Heart left ventricle (tissue), 16 donors: ENCODE data around the gene DAGLA. TPM values are rescaled to one million over a fixed set of nuclear protein-coding genes. Genes with fewer than 3 reads are reported as not detected.

Experiments
- ATAC-seq, 4 donors: fragments of 200-7000 bp; cut with Tn5 transposase; one replicate each; pipeline ENCODE4 v1.9.1; 2020 to 2022; ENCODE audit warnings: moderate library complexity in 4 of 4, mild to moderate bottlenecking in 3 of 4, moderate number of reproducible peaks in 1 of 4
- DNase-seq, 5 donors: peaks; one replicate each; pipeline ENCODE4 v3.0.0-alpha.2; 2020
- H3K27ac ChIP-seq, 12 donors: fragments of 200-600 bp; sonication (generic) in 4 of 12; one replicate each; pipeline versions ENCODE4 v1.5.0 to v1.8.0; 2016 to 2022; ENCODE audit warnings: mild to moderate bottlenecking in 2 of 12
- H3K27me3 ChIP-seq, 9 donors: fragments of 200-600 bp; sonication (generic) in 2 of 9; one replicate each; pipeline versions ENCODE4 v1.5.1 to v1.8.0; 2016 to 2022; ENCODE audit warnings: mild to moderate bottlenecking in 3 of 9
- H3K36me3 ChIP-seq, 9 donors: fragments of 200-600 bp; sonication (generic) in 2 of 9; one replicate each; pipeline versions ENCODE4 v1.5.0 to v1.8.0; 2018 to 2022; ENCODE audit warnings: mild to moderate bottlenecking in 2 of 9
- H3K4me1 ChIP-seq, 12 donors: fragments of 200-600 bp; sonication (generic) in 4 of 12; one replicate each; pipeline versions ENCODE4 v1.5.0 to v1.8.0; 2016 to 2022; ENCODE audit warnings: mild to moderate bottlenecking in 3 of 12
- H3K4me3 ChIP-seq, 12 donors: fragments of 200-600 bp; sonication (generic) in 4 of 12; one replicate each; pipeline versions ENCODE4 v1.5.0 to v1.8.0; 2017 to 2022; ENCODE audit warnings: mild to moderate bottlenecking in 9 of 12, moderate library complexity in 4 of 12
- H3K9me3 ChIP-seq, 12 donors: fragments of 200-600 bp; sonication (generic) in 4 of 12; one replicate each; pipeline versions ENCODE4 v1.5.0 to v1.8.0; 2016 to 2022; ENCODE audit warnings: mild to moderate bottlenecking in 1 of 12
- POLR2A ChIP-seq, 2 donors: fragments of 450-650 bp; IDR thresholded peaks; one replicate each; pipeline ENCODE4 v1.6.1; 2017; ENCODE audit warnings: antibody characterized with exemption in 2 of 2, mild to moderate bottlenecking in 2 of 2, moderate library complexity in 2 of 2
- WGBS, 4 donors: extraction: QIAGEN DNeasy Blood & Tissue Kit in 2 of 4; methylation state at CpG; one replicate each; pipeline versions ENCODE4 v1.1.5 to v1.1.7; 2013 to 2018; 5-methylcytosine and 5-hydroxymethylcytosine counted together
- intact Hi-C, 10 donors: fragments of 100-400 bp; cut with DNase I; formaldehyde crosslinking; loops; one replicate each; pipeline versions ENCODE4 v1.11.1 to v1.14.2; 2022
- polyA plus RNA-seq, 2 donors: library from polyadenylated mRNA; stranded (reverse); fragments of 200-250 nt; gene quantifications; one replicate each; pipeline ENCODE4 v1.2.3, GENCODE V29; 2013
- total RNA-seq, 9 donors: library from RNA; depleted of rRNA in 2 of 9; stranded (reverse); fragments of >200 nt in 2 of 9; fragmentation: NEBNext Ultra II Directional in 3 of 9; extraction: Animal tissue kit (Norgen Biotek cat#: 25700) in 3 of 9; gene quantifications; one replicate each; pipeline versions ENCODE4 v1.1.0 to v1.2.4, GENCODE V29; 2016 to 2023
- TF ChIP-seq, protein P1 (sequence below), 12 donors: fragments of 200-600 bp; sonication (generic) in 4 of 12; IDR thresholded peaks; one replicate each; pipeline versions ENCODE4 v1.5.0 to v1.8.0; 2018 to 2022; ENCODE audit warnings: antibody characterized with exemption in 12 of 12, mild to moderate bottlenecking in 5 of 12
- donor health status: ischemic (EF 13 %, LVEDD 7.1; RV severe dilation, severe dysfunction).
- donor health status: healthy with polysubstance abuse.
- donor health status: DM: no; HTN: yes; CAD: no.
- donor health status: DM: no; HTN: no; CAD: no.
- donor health status: ischemic (EF 25% LVEDD 6.9; RV normal size, moderate dysfunction).
- donor health status: ischemic (EF 25% LVEDD 5.7; RV mildly dilated, moderate dysfunction).
- donor health status: healthy.
- donor health status: DM: yes; HTN: yes; CAD: no.
- donor health status: ischemic (EF 35%, LVEDD 5.7; RV mildly dilated, moderate dysfunction).
- donor health status: nonischemic (EF 11% LVEDD 7.7; RV severe dilation, severe dysfunction).
- donor health status: DM: yes; HTN: yes; CAD: no.
- donor health status: PGD.
- donor health status: ischemic (EF 29% LVEDD 5.4; RV normal size, mild dysfunction).
- donor health status: nonischemic (EF 23%, LVEDD 6.1; RV moderate dilation, normal function).

DAGLA gene
- total and polyA plus RNA-seq, 11 donors: 2.2 to 5.6 (median 3.3) TPM

DNA sequence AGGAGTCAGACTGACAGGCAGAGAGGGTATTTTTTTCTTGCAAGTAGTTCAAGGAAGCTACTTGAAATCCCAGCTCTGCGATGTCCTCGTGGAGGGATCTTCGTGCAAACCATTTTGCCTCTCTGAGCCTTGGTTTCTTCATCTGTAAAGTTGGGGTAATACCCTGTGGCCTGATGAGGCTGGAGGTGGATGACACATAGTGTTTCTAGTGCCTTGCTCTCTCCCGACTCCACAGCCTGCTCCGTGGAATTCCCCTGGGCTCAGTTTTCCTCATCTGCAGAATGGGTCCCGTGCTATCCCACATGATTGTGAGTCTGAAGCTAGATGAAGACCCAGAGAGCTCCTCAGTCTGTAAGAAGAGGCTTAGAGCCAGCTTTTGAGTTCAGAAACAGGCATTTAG lies 32.7 kb downstream of the DAGLA start:
- TF ChIP-seq, protein P1, sequence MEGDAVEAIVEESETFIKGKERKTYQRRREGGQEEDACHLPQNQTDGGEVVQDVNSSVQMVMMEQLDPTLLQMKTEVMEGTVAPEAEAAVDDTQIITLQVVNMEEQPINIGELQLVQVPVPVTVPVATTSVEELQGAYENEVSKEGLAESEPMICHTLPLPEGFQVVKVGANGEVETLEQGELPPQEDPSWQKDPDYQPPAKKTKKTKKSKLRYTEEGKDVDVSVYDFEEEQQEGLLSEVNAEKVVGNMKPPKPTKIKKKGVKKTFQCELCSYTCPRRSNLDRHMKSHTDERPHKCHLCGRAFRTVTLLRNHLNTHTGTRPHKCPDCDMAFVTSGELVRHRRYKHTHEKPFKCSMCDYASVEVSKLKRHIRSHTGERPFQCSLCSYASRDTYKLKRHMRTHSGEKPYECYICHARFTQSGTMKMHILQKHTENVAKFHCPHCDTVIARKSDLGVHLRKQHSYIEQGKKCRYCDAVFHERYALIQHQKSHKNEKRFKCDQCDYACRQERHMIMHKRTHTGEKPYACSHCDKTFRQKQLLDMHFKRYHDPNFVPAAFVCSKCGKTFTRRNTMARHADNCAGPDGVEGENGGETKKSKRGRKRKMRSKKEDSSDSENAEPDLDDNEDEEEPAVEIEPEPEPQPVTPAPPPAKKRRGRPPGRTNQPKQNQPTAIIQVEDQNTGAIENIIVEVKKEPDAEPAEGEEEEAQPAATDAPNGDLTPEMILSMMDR (IDR thresholded peaks at IDR 0.05): no peak
- TF ChIP-seq POLR2A (IDR thresholded peaks at IDR 0.05): no peak
- H3K27me3 ChIP-seq: no peaks in the 10 kb centered on the region
- no peak for ATAC-seq
- H3K4me3 ChIP-seq: no peak overlapping the region
- DNase-seq: no peak
- intact Hi-C loops: no loop called here
- no peaks in the 10 kb centered on the region for H3K36me3 ChIP-seq
- WGBS, 4 donors: 88 to 95% (median 94%) methylated on average over 6 of the region's 6 CpGs
- peaks cover 0 to 34% (median 3%) of the 10 kb centered on the region in 12 donors for H3K4me1 ChIP-seq
- H3K27ac ChIP-seq: no peak overlapping the region
- no peaks in the 10 kb centered on the region for H3K9me3 ChIP-seq

DNA sequence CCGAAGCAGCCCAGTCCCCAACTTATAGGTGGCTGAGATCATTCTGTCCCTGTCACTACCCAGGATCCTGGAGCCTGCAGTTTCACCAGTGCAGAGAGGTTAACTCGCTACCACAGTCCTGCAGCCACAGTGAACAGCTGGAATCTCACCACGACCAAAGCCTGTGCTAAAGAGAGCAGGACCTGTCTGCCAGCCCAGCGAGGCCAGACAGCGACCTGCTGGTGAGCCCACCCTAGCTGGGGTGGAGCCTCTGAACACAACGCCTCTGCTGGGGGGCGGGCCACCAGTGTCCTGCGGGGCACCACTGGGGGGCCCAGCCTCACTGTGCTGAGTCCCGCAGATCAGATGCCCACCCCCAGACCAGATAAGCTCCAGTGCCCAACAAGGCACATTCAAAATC lies 33.3 kb downstream of the DAGLA start:
- 79 to 100% (median 80%) methylated on average over 2 to 9 of the region's 9 CpGs for WGBS, 4 donors
- H3K9me3 ChIP-seq: no peaks in the 10 kb centered on the region
- TF ChIP-seq, protein P1 (IDR thresholded peaks at IDR 0.05): no peak
- no peak for TF ChIP-seq POLR2A (IDR thresholded peaks at IDR 0.05)
- no peak for ATAC-seq
- DNase-seq: no peak
- H3K4me1 ChIP-seq: peaks cover 0 to 39% (median 9%) of the 10 kb centered on the region in 12 donors
- H3K36me3 ChIP-seq: no peaks in the 10 kb centered on the region
- H3K27me3 ChIP-seq: no peaks in the 10 kb centered on the region
- intact Hi-C loops: no loop called here
- H3K27ac ChIP-seq: no peak overlapping the region
- no peak overlapping the region for H3K4me3 ChIP-seq

DNA sequence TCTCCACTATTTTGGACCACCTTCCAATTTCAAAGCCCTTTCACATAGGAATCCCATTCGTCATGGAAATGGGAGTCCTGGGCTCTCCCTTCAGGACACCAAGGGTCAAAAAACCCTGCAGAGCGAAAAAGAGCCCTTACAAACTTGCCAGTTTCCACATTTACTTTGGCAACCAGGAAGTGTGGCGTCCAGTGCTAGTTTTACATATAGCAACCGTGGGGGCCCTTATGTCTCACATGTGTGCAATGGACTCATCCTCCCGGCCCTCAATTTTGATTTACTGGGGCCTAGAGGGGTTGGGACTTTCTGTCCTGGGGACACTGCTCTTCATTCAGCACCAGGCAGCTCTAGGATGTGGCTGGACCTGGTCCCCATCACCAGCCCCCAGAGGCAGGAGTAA lies 33.7 kb downstream of the DAGLA start:
- WGBS, 4 donors: 60 to 87% (median 68%) methylated on average over 3 to 5 of the region's 5 CpGs
- DNase-seq (no peak), ATAC-seq (no peak)
- Histone ChIP-seq H3K36me3 (no peaks in the 10 kb centered on the region), H3K27ac (no peak overlapping the region), H3K9me3 (no peaks in the 10 kb centered on the region), H3K4me1 (peaks cover 0 to 43% (median 13%) of the 10 kb centered on the region in 12 donors), H3K4me3 (no peak overlapping the region), H3K27me3 (no peaks in the 10 kb centered on the region)
- intact Hi-C loops: no loop called here
- TF ChIP-seq, protein P1 (IDR thresholded peaks at IDR 0.05): no peak
- no peak for TF ChIP-seq POLR2A (IDR thresholded peaks at IDR 0.05)

DNA sequence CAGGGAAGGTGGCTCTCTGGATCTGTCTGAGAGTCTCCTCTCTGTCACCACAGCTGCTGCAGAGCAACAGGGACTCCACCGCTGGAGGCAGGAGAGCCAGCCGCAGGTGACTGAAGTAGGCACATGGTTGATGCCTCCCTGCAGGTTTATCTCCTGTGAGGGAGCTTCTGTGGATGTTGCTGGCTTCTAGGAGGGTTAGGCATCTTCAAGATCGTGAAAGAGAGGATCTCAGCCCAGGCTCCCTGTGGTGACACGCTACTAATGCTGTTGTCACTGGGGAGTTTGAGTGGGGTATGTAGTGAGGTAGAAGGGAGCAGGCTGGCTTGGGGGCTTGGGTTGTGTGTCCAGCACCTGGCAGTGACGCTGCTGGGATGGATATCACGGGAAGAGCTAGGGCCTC lies 34.1 kb downstream of the DAGLA start:
- no peak overlapping the region for H3K4me3 ChIP-seq
- intact Hi-C loops: no loop called here
- WGBS, 4 donors: 68 to 88% (median 79%) methylated on average over 5 to 6 of the region's 6 CpGs

More for the DNA sequence above, 34.1 kb downstream of the DAGLA start:
- peaks cover 0 to 47% (median 15%) of the 10 kb centered on the region in 12 donors for H3K4me1 ChIP-seq
- H3K27me3 ChIP-seq: no peaks in the 10 kb centered on the region
- no peaks in the 10 kb centered on the region for H3K9me3 ChIP-seq
- DNase-seq (no peak), ATAC-seq (no peak)
- no peaks in the 10 kb centered on the region for H3K36me3 ChIP-seq
- no peak overlapping the region for H3K27ac ChIP-seq
- TF ChIP-seq POLR2A (IDR thresholded peaks at IDR 0.05): no peak
- TF ChIP-seq, protein P1 (IDR thresholded peaks at IDR 0.05): no peak
